ENCODE measurements around the gene NELL1.

The NELL1 gene

GRCh38 chr11:20688761-20689160 is 19.4 kb downstream of the NELL1 start:
- Histone ChIP-seq H2BK15ac (ENCODE audit: low read depth, poor library complexity, severe bottlenecking) (no peak overlapping the region), H3K27ac (ENCODE audit: low read length, poor library complexity, severe bottlenecking) (no peak overlapping the region), H3K23ac (ENCODE audit: low read length in 2 of 2) (no peak overlapping the region), H3K9ac (ENCODE audit: low read length) (no peak overlapping the region), H3K18ac (ENCODE audit: low read depth in 1 of 2, low read length in 2 of 2) (no peak overlapping the region), H4K8ac (ENCODE audit: low read length) (no peak overlapping the region), H3K4me2 (ENCODE audit: low read length, poor library complexity, severe bottlenecking) (no peak overlapping the region), H2BK12ac (ENCODE audit: low read length in 2 of 2) (no peak overlapping the region), H3K4me3 (ENCODE audit: insufficient read depth in 1 of 2, low read depth in 1 of 2, low read length in 2 of 2) (no peak overlapping the region), H3K9me3 (ENCODE audit: control insufficient read depth, low read length) (no peaks in the 10 kb centered on the region), H3K4me1 (ENCODE audit: control insufficient read depth, insufficient read depth, low read depth, low read length) (no peaks in the 10 kb centered on the region), H3K79me1 (replicated peaks; ENCODE audit: low read length, poor library complexity, severe bottlenecking) (no peaks in the 10 kb centered on the region), H3K4ac (ENCODE audit: low read depth in 1 of 2, low read length in 2 of 2) (no peak overlapping the region), H3K27me3 (ENCODE audit: control insufficient read depth in 1 of 2, insufficient read depth in 1 of 2, low read length in 2 of 2) (no peaks in the 10 kb centered on the region), H2AK5ac (ENCODE audit: low read length, severe bottlenecking) (no peak overlapping the region), H2BK120ac (ENCODE audit: low read depth, low read length) (no peak overlapping the region), H3K36me3 (ENCODE audit: control insufficient read depth in 1 of 2, insufficient read depth in 2 of 2, low read depth in 1 of 2, low read length in 2 of 2) (no peaks in the 10 kb centered on the region), H4K91ac (ENCODE audit: low read length) (no peak overlapping the region), H2BK5ac (ENCODE audit: low read depth, low read length, poor library complexity, severe bottlenecking) (no peak overlapping the region), H2AFZ (ENCODE audit: low read depth, low read length) (no peak overlapping the region), H3K14ac (ENCODE audit: low read length in 2 of 2) (no peak overlapping the region)
- no peak for DNase-seq
- WGBS, result 55% methylated on average over 2 of the region's 3 CpGs

- no peak overlapping the region for H4K91ac ChIP-seq (ENCODE audit: low read length)
- no peak overlapping the region for H3K18ac ChIP-seq (ENCODE audit: low read depth in 1 of 2, low read length in 2 of 2)
These were observed 38.5 kb downstream of the NELL1 start for GRCh38 chr11:20707876-20708275.

GRCh38 chr11:20712912-20713311 is 43.5 kb downstream of the NELL1 start:
- no peak overlapping the region for H3K4ac ChIP-seq (ENCODE audit: low read depth in 1 of 2, low read length in 2 of 2)
- no peaks in the 10 kb centered on the region for H3K27me3 ChIP-seq (ENCODE audit: control insufficient read depth in 1 of 2, insufficient read depth in 1 of 2, low read length in 2 of 2)
- no peak for DNase-seq
- no peak overlapping the region for H4K8ac ChIP-seq (ENCODE audit: low read length)
- H3K4me1 ChIP-seq (ENCODE audit: control insufficient read depth, insufficient read depth, low read depth, low read length), result no peaks in the 10 kb centered on the region
- no peak overlapping the region for H2BK12ac ChIP-seq (ENCODE audit: low read length in 2 of 2)
- no peak overlapping the region for H3K4me3 ChIP-seq (ENCODE audit: insufficient read depth in 1 of 2, low read depth in 1 of 2, low read length in 2 of 2)
- no peak overlapping the region for H3K9ac ChIP-seq (ENCODE audit: low read length)
- no peak overlapping the region for H2BK120ac ChIP-seq (ENCODE audit: low read depth, low read length)
- WGBS, result 71% methylated on average over 3 of the region's 3 CpGs
- no peak overlapping the region for H2BK15ac ChIP-seq (ENCODE audit: low read depth, poor library complexity, severe bottlenecking)
- H3K79me1 ChIP-seq (replicated peaks; ENCODE audit: low read length, poor library complexity, severe bottlenecking), result no peaks in the 10 kb centered on the region
- H2BK5ac ChIP-seq (ENCODE audit: low read depth, low read length, poor library complexity, severe bottlenecking), result no peak overlapping the region
- H3K18ac ChIP-seq (ENCODE audit: low read depth in 1 of 2, low read length in 2 of 2), result no peak overlapping the region
- no peak overlapping the region for H3K27ac ChIP-seq (ENCODE audit: low read length, poor library complexity, severe bottlenecking)
- no peak overlapping the region for H3K4me2 ChIP-seq (ENCODE audit: low read length, poor library complexity, severe bottlenecking)
- H2AK5ac ChIP-seq (ENCODE audit: low read length, severe bottlenecking), result no peak overlapping the region
- H2AFZ ChIP-seq (ENCODE audit: low read depth, low read length), result no peak overlapping the region
- H3K9me3 ChIP-seq (ENCODE audit: control insufficient read depth, low read length), result peaks cover 2% of the 10 kb centered on the region
- no peaks in the 10 kb centered on the region for H3K36me3 ChIP-seq (ENCODE audit: control insufficient read depth in 1 of 2, insufficient read depth in 2 of 2, low read depth in 1 of 2, low read length in 2 of 2)
- H3K23ac ChIP-seq (ENCODE audit: low read length in 2 of 2), result no peak overlapping the region
- no peak overlapping the region for H3K14ac ChIP-seq (ENCODE audit: low read length in 2 of 2)
- no peak overlapping the region for H4K91ac ChIP-seq (ENCODE audit: low read length)

More at GRCh38 chr11:20707876-20708275, 38.5 kb downstream of the NELL1 start:
- Histone ChIP-seq H2AK5ac (ENCODE audit: low read length, severe bottlenecking) (no peak overlapping the region), H3K4ac (ENCODE audit: low read depth in 1 of 2, low read length in 2 of 2) (no peak overlapping the region), H3K36me3 (ENCODE audit: control insufficient read depth in 1 of 2, insufficient read depth in 2 of 2, low read depth in 1 of 2, low read length in 2 of 2) (no peaks in the 10 kb centered on the region), H3K27ac (ENCODE audit: low read length, poor library complexity, severe bottlenecking) (no peak overlapping the region), H2BK5ac (ENCODE audit: low read depth, low read length, poor library complexity, severe bottlenecking) (no peak overlapping the region), H3K14ac (ENCODE audit: low read length in 2 of 2) (no peak overlapping the region), H2BK12ac (ENCODE audit: low read length in 2 of 2) (no peak overlapping the region), H3K23ac (ENCODE audit: low read length in 2 of 2) (no peak overlapping the region), H3K4me3 (ENCODE audit: insufficient read depth in 1 of 2, low read depth in 1 of 2, low read length in 2 of 2) (no peak overlapping the region), H2AFZ (ENCODE audit: low read depth, low read length) (no peak overlapping the region), H3K4me1 (ENCODE audit: control insufficient read depth, insufficient read depth, low read depth, low read length) (no peaks in the 10 kb centered on the region), H3K27me3 (ENCODE audit: control insufficient read depth in 1 of 2, insufficient read depth in 1 of 2, low read length in 2 of 2) (no peaks in the 10 kb centered on the region), H3K9ac (ENCODE audit: low read length) (no peak overlapping the region), H2BK15ac (ENCODE audit: low read depth, poor library complexity, severe bottlenecking) (no peak overlapping the region), H3K79me1 (replicated peaks; ENCODE audit: low read length, poor library complexity, severe bottlenecking) (no peaks in the 10 kb centered on the region), H2BK120ac (ENCODE audit: low read depth, low read length) (no peak overlapping the region), H3K9me3 (ENCODE audit: control insufficient read depth, low read length) (no peaks in the 10 kb centered on the region), H3K4me2 (ENCODE audit: low read length, poor library complexity, severe bottlenecking) (no peak overlapping the region), H4K8ac (ENCODE audit: low read length) (no peak overlapping the region)
- WGBS, result 65% methylated on average over 6 of the region's 6 CpGs
- no peak for DNase-seq

GRCh38 chr11:20715464-20715863 is 46.1 kb downstream of the NELL1 start:
- Histone ChIP-seq H2BK5ac (ENCODE audit: low read depth, low read length, poor library complexity, severe bottlenecking) (no peak overlapping the region), H3K27ac (ENCODE audit: low read length, poor library complexity, severe bottlenecking) (no peak overlapping the region), H4K8ac (ENCODE audit: low read length) (no peak overlapping the region), H3K14ac (ENCODE audit: low read length in 2 of 2) (no peak overlapping the region), H3K4me3 (ENCODE audit: insufficient read depth in 1 of 2, low read depth in 1 of 2, low read length in 2 of 2) (no peak overlapping the region), H3K4ac (ENCODE audit: low read depth in 1 of 2, low read length in 2 of 2) (no peak overlapping the region), H3K23ac (ENCODE audit: low read length in 2 of 2) (no peak overlapping the region), H3K9me3 (ENCODE audit: control insufficient read depth, low read length) (peaks cover 2% of the 10 kb centered on the region), H4K91ac (ENCODE audit: low read length) (no peak overlapping the region), H3K27me3 (ENCODE audit: control insufficient read depth in 1 of 2, insufficient read depth in 1 of 2, low read length in 2 of 2) (no peaks in the 10 kb centered on the region), H2BK15ac (ENCODE audit: low read depth, poor library complexity, severe bottlenecking) (no peak overlapping the region), H3K79me1 (replicated peaks; ENCODE audit: low read length, poor library complexity, severe bottlenecking) (no peaks in the 10 kb centered on the region), H2AFZ (ENCODE audit: low read depth, low read length) (no peak overlapping the region), H2BK120ac (ENCODE audit: low read depth, low read length) (no peak overlapping the region), H3K4me1 (ENCODE audit: control insufficient read depth, insufficient read depth, low read depth, low read length) (no peaks in the 10 kb centered on the region), H3K18ac (ENCODE audit: low read depth in 1 of 2, low read length in 2 of 2) (no peak overlapping the region), H3K9ac (ENCODE audit: low read length) (no peak overlapping the region), H2AK5ac (ENCODE audit: low read length, severe bottlenecking) (no peak overlapping the region), H2BK12ac (ENCODE audit: low read length in 2 of 2) (no peak overlapping the region), H3K4me2 (ENCODE audit: low read length, poor library complexity, severe bottlenecking) (no peak overlapping the region), H3K36me3 (ENCODE audit: control insufficient read depth in 1 of 2, insufficient read depth in 2 of 2, low read depth in 1 of 2, low read length in 2 of 2) (no peaks in the 10 kb centered on the region)
- WGBS, result 40% methylated on average over 1 of the region's 1 CpG
- DNase-seq, result no peak

All from mesenchymal stem cell (in vitro differentiated cells and primary cell).